Spleen (tissue), 11 donors: ENCODE results near the gene PEX10. TPM values are rescaled to one million over a fixed set of nuclear protein-coding genes. Genes with fewer than 3 reads are reported as not detected.

ENCODE experiments used
- DNase-seq: peaks from one replicate; pipeline ENCODE4 v3.0.0-alpha.2; 2020
- H3K27ac ChIP-seq, 8 donors: fragments of 200-600 bp; sonication (generic) in 7 of 8; 1 replicate in 4 of 8; 2 replicates in 4 of 8; pipeline versions ENCODE4 v1.5.0 to v1.8.0; 2016 to 2021; ENCODE audit warnings: inconsistent platforms in 4 of 8, mild to moderate bottlenecking in 4 of 8, moderate library complexity in 1 of 8
- H3K27me3 ChIP-seq, 7 donors: fragments of 200-600 bp; sonication (generic) in 6 of 7; replicated peaks in 1 of 7; 1 replicate in 4 of 7; 2 replicates in 3 of 7; pipeline versions ENCODE4 v1.5.0 to v1.8.0; 2016 to 2021; ENCODE audit warnings: inconsistent platforms in 3 of 7, mild to moderate bottlenecking in 1 of 7
- H3K36me3 ChIP-seq, 6 donors: fragments of 200-600 bp; sonication (generic) in 5 of 6; 1 replicate in 4 of 6; 2 replicates in 2 of 6; pipeline versions ENCODE4 v1.5.0 to v1.8.0; 2016 to 2021; ENCODE audit warnings: inconsistent platforms in 2 of 6
- H3K4me1 ChIP-seq, 6 donors: fragments of 200-600 bp; sonication (generic) in 5 of 6; 1 replicate in 3 of 6; 2 replicates in 3 of 6; pipeline versions ENCODE4 v1.5.0 to v1.8.0; 2016 to 2021; ENCODE audit warnings: inconsistent platforms in 3 of 6
- H3K4me3 ChIP-seq, 8 donors: fragments of 200-600 bp; sonication (generic) in 7 of 8; 1 replicate in 4 of 8; 2 replicates in 4 of 8; pipeline versions ENCODE4 v1.5.0 to v1.8.0; 2016 to 2021; ENCODE audit warnings: inconsistent platforms in 4 of 8, mild to moderate bottlenecking in 4 of 8, moderate library complexity in 2 of 8
- H3K9me3 ChIP-seq, 8 donors: fragments of 200-600 bp; sonication (generic) in 7 of 8; 1 replicate in 4 of 8; 2 replicates in 4 of 8; pipeline versions ENCODE4 v1.5.0 to v1.8.0; 2016 to 2021; ENCODE audit warnings: inconsistent platforms in 4 of 8
- CTCF ChIP-seq, 11 experiments: fragments of 200-600 bp in 7 of 11; fragments of 450-650 bp in 4 of 11; sonication (generic) in 4 of 11; IDR thresholded peaks in 8 of 11; conservative IDR thresholded peaks in 3 of 11; 1 replicate in 7 of 11; 2 replicates in 4 of 11; pipeline versions ENCODE4 v1.4.0 to v1.8.0; 2016 to 2021; ENCODE audit warnings: antibody characterized with exemption in 11 of 11, inconsistent platforms in 4 of 11, mild to moderate bottlenecking in 1 of 11
- POLR2A ChIP-seq, 3 donors: fragments of 450-650 bp; IDR thresholded peaks; one replicate each; pipeline ENCODE4 v1.5.1; 2017; ENCODE audit warnings: antibody characterized with exemption in 3 of 3, mild to moderate bottlenecking in 1 of 3
- POLR2AphosphoS5 ChIP-seq, 3 donors: sonication (generic); formaldehyde crosslinking; IDR thresholded peaks; one replicate each; pipeline ENCODE4 v1.5.1; 2017; ENCODE audit warnings: antibody characterized with exemption in 3 of 3
- WGBS, 5 donors: extraction: QIAGEN DNeasy Blood & Tissue Kit in 3 of 5; methylation state at CpG; one replicate each; pipeline versions ENCODE4 v1.1.5 to v1.1.7; 2013 to 2018; 5-methylcytosine and 5-hydroxymethylcytosine counted together
- intact Hi-C: fragments of 100-400 bp; cut with DNase I; formaldehyde crosslinking; loops from one replicate; pipeline ENCODE4 v1.15.0; 2023; ENCODE audit warnings: low total_unique reads
- polyA plus RNA-seq, 3 donors: library from polyadenylated mRNA; stranded (reverse); fragments of 200-250 nt; gene quantifications; one replicate each; pipeline ENCODE4 v1.2.1, GENCODE V29; 2013
- total RNA-seq, 7 donors: library from RNA; depleted of rRNA in 3 of 7; stranded (reverse); fragments of >200 nt in 3 of 7; fragmentation: NEBNext Ultra II Directional in 4 of 7; extraction: Animal tissue kit (Norgen Biotek cat#: 25700) in 4 of 7; gene quantifications; one replicate each; pipeline versions ENCODE4 v1.1.0 to v1.2.1, GENCODE V29; 2016 to 2021
- donor health status: healthy with polysubstance abuse.
- donor health status: DM: no; HTN: no; CAD: no; lungs with moderate emphysema.
- donor health status: DM: no; HTN: no; CAD: no.
- donor health status: Bipolar disorder and iron deficiency.
- donor health status: healthy.
- donor health status: DM: no; HTN: no; CAD: no.
- donor health status: DM: yes; HTN: yes; CAD: no.

Gene PEX10
- total and polyA plus RNA-seq, 10 donors: 10.2 to 19.1 (median 16.1) TPM

- H3K4me1 ChIP-seq: no peaks in the 10 kb centered on the region
- H3K9me3 ChIP-seq: peaks cover 0 to 34% (median 22%) of the 10 kb centered on the region in 8 donors
- intact Hi-C loops: no loop called here
- H3K27me3 ChIP-seq: peaks cover 0 to 49% (median 8%) of the 10 kb centered on the region in 7 donors
- H3K27ac ChIP-seq: no peak overlapping the region
- no peak overlapping the region for H3K4me3 ChIP-seq
- 73 to 86% (median 85%) methylated on average over 11 of the region's 11 CpGs for WGBS, 5 donors
- TF ChIP-seq POLR2A (IDR thresholded peaks at IDR 0.05) (no peak), POLR2AphosphoS5 (IDR thresholded peaks at IDR 0.05) (no peak), CTCF (IDR thresholded peaks at IDR 0.05 in 8 of 11, conservative IDR thresholded peaks at IDR 0.05 in 3 of 11) (no peak)
- no peak for DNase-seq
- H3K36me3 ChIP-seq: no peaks in the 10 kb centered on the region
Measured at GRCh38 chr1:2425892-2426291, 13.5 kb upstream of the PEX10 start.

- DNase-seq: no peak
- Histone ChIP-seq H3K9me3 (peaks cover 0 to 22% (median 11%) of the 10 kb centered on the region in 8 donors), H3K27ac (no peak overlapping the region), H3K4me1 (peaks cover 0 to 4% (median 0%) of the 10 kb centered on the region in 6 donors), H3K4me3 (no peak overlapping the region), H3K36me3 (no peaks in the 10 kb centered on the region), H3K27me3 (peaks cover 0 to 49% (median 14%) of the 10 kb centered on the region in 7 donors)
- WGBS, 5 donors: 87 to 95% (median 88%) methylated on average over 4 of the region's 4 CpGs
- no peak for TF ChIP-seq CTCF (IDR thresholded peaks at IDR 0.05 in 8 of 11, conservative IDR thresholded peaks at IDR 0.05 in 3 of 11)
- intact Hi-C loops: no loop called here
Measured at GRCh38 chr1:2422523-2422922, 10.2 kb upstream of the PEX10 start.

- 71 to 87% (median 82%) methylated on average over 11 to 16 of the region's 16 CpGs for WGBS, 5 donors
- H3K4me3 ChIP-seq: no peak overlapping the region
- H3K4me1 ChIP-seq: peaks cover 8 to 35% (median 25%) of the 10 kb centered on the region in 6 donors
- peaks cover 0 to 60% (median 9%) of the 10 kb centered on the region in 7 donors for H3K27me3 ChIP-seq
- no peak overlapping the region for H3K27ac ChIP-seq
- peaks cover 0 to 22% (median 11%) of the 10 kb centered on the region in 8 donors for H3K9me3 ChIP-seq
- intact Hi-C loops: loop anchor here (5.0 kb wide), 1 partner anchor 368 kb away; no protein-coding TSS in a partner anchor
- H3K36me3 ChIP-seq: no peaks in the 10 kb centered on the region
- TF ChIP-seq POLR2AphosphoS5 (IDR thresholded peaks at IDR 0.05): no peak
- TF ChIP-seq POLR2A (IDR thresholded peaks at IDR 0.05): no peak
- TF ChIP-seq CTCF (IDR thresholded peaks at IDR 0.05 in 8 of 11, conservative IDR thresholded peaks at IDR 0.05 in 3 of 11): no peak
- no peak for DNase-seq
Measured at GRCh38 chr1:2419416-2419815, 7.1 kb upstream of the PEX10 start.

- intact Hi-C loops: loop anchor here (5.0 kb wide), 1 partner anchor 368 kb away; no protein-coding TSS in a partner anchor
- 66 to 81% (median 76%) methylated on average over 11 to 16 of the region's 16 CpGs for WGBS, 5 donors
- TF ChIP-seq POLR2AphosphoS5 (IDR thresholded peaks at IDR 0.05) (no peak), POLR2A (IDR thresholded peaks at IDR 0.05) (no peak), CTCF (IDR thresholded peaks at IDR 0.05 in 8 of 11, conservative IDR thresholded peaks at IDR 0.05 in 3 of 11) (no peak)
Measured at GRCh38 chr1:2418791-2419320, 6.5 kb upstream of the PEX10 start.

More at GRCh38 chr1:2418791-2419320, 6.5 kb upstream of the PEX10 start:
- H3K36me3 ChIP-seq: no peaks in the 10 kb centered on the region
- peaks cover 13 to 40% (median 31%) of the 10 kb centered on the region in 6 donors for H3K4me1 ChIP-seq
- H3K4me3 ChIP-seq: no peak overlapping the region
- peaks cover 0 to 60% (median 9%) of the 10 kb centered on the region in 7 donors for H3K27me3 ChIP-seq
- peaks cover 0 to 21% (median 11%) of the 10 kb centered on the region in 8 donors for H3K9me3 ChIP-seq
- DNase-seq: no peak
- no peak overlapping the region for H3K27ac ChIP-seq
